ENCODE measurements around the gene TFRC. TPM values are rescaled to one million over a fixed set of nuclear protein-coding genes. Genes with fewer than 3 reads are reported as not detected.
"Not testable (repeated sequence)": the region's sequence is repeated elsewhere in the genome, so short reads cannot be mapped to it uniquely, and the experiment has no call there.

TFRC gene
- total RNA-seq, 1 experiment from 2014 or later: 604 TPM

DNA sequence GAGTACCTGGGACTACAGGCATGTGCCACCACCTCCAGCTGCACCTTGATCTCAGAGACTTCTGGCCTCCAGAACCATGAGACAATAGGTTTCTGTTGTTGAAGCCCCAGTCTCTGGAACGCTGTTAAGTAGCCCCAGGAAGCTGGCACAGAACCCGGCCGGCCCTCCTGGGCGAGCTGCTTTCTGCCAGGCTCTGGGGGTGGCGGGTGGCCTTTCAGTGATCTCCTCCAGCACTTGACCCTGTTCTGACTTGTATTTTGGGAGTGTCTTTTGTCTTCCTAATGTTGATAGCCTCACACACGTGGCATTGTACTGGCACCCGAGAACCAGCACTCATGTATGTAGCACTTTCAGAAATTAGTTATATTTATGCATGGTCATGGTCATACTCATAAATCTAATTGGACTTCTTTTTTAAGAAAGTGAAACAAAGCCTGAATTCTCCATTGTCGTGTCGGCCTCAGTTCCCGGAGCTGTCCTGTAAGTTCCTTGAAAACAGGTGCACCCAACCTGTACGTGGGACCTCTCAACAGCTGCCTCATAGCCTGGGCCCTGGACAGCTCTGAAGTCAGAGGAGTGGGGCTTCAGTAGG is 74.0 kb downstream of the TFRC start:
- intact Hi-C loops (cut with micrococcal nuclease; ENCODE audit: unreplicated experiment): no loop called here
- no peak for TF ChIP-seq CTCF (IDR thresholded peaks at IDR 0.05)
- TF ChIP-seq POLR2AphosphoS5 (IDR thresholded peaks at IDR 0.05; ENCODE audit: low read depth, low read length): no peak
- TF ChIP-seq SIN3A (IDR thresholded peaks at IDR 0.05; ENCODE audit: borderline replicate concordance, insufficient read depth, low read depth, low read length): no peak
- TF ChIP-seq TCF7L2 (IDR thresholded peaks at IDR 0.05; ENCODE audit: low read depth, low read length): no peak
- TF ChIP-seq, protein P1, sequence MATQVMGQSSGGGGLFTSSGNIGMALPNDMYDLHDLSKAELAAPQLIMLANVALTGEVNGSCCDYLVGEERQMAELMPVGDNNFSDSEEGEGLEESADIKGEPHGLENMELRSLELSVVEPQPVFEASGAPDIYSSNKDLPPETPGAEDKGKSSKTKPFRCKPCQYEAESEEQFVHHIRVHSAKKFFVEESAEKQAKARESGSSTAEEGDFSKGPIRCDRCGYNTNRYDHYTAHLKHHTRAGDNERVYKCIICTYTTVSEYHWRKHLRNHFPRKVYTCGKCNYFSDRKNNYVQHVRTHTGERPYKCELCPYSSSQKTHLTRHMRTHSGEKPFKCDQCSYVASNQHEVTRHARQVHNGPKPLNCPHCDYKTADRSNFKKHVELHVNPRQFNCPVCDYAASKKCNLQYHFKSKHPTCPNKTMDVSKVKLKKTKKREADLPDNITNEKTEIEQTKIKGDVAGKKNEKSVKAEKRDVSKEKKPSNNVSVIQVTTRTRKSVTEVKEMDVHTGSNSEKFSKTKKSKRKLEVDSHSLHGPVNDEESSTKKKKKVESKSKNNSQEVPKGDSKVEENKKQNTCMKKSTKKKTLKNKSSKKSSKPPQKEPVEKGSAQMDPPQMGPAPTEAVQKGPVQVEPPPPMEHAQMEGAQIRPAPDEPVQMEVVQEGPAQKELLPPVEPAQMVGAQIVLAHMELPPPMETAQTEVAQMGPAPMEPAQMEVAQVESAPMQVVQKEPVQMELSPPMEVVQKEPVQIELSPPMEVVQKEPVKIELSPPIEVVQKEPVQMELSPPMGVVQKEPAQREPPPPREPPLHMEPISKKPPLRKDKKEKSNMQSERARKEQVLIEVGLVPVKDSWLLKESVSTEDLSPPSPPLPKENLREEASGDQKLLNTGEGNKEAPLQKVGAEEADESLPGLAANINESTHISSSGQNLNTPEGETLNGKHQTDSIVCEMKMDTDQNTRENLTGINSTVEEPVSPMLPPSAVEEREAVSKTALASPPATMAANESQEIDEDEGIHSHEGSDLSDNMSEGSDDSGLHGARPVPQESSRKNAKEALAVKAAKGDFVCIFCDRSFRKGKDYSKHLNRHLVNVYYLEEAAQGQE (IDR thresholded peaks at IDR 0.05; ENCODE audit: insufficient read depth in 1 of 2, low read depth in 2 of 2, low read length in 1 of 2): no peak
- ATAC-seq (no peak), DNase-seq (ENCODE audit: low read depth, low spot score) (no peak)
- 0 out of 2 replicates have a peak, but pooled peaks cover 3% of the 10 kb centered on the region for H3K9me3 ChIP-seq (ENCODE audit: control insufficient read depth, insufficient read depth, low read depth, low read length)
- ChIA-PET CTCF (interaction anchor here (1.0 kb wide), 1 partner anchor 295 kb away, joined by 3 read pairs; no protein-coding TSS in a partner anchor), POLR2A (no interaction called here)
- H3K27me3 ChIP-seq (ENCODE audit: control insufficient read depth, insufficient read depth, low read length): peaks cover 6% of the 10 kb centered on the region
- no peaks in the 10 kb centered on the region for H3K36me3 ChIP-seq (ENCODE audit: control insufficient read depth, insufficient read depth, low read length)
- BruUV-seq (replicated peaks): no TSS peak
- no peaks in the 10 kb centered on the region for H3K4me1 ChIP-seq (ENCODE audit: control insufficient read depth, insufficient read depth, low read length)
- H3K27ac ChIP-seq (ENCODE audit: low read length): no peak overlapping the region
- in situ Hi-C loops (cut with HindIII; ENCODE audit: low pct_unique_long_range_greater_than_20kb, low sequenced_read_pairs): no loop called here
- H3K4me3 ChIP-seq (ENCODE audit: low read depth in 2 of 2, low read length in 2 of 2): no peak overlapping the region

- POLR2A ChIA-PET; H3K4me1 ChIP-seq (ENCODE audit: control insufficient read depth, insufficient read depth, low read length); H3K36me3 ChIP-seq (ENCODE audit: control insufficient read depth, insufficient read depth, low read length); intact Hi-C loops (cut with micrococcal nuclease; ENCODE audit: unreplicated experiment); BruUV-seq (replicated peaks); in situ Hi-C loops (cut with HindIII; ENCODE audit: low pct_unique_long_range_greater_than_20kb, low sequenced_read_pairs); H3K9me3 ChIP-seq (ENCODE audit: control insufficient read depth, insufficient read depth, low read depth, low read length); H3K27me3 ChIP-seq (ENCODE audit: control insufficient read depth, insufficient read depth, low read length); H3K27ac ChIP-seq (ENCODE audit: low read length); ATAC-seq; H3K4me3 ChIP-seq (ENCODE audit: low read depth in 2 of 2, low read length in 2 of 2); CTCF ChIA-PET; DNase-seq (ENCODE audit: low read depth, low spot score): not testable (repeated sequence)
These were observed 76.6 kb downstream of the TFRC start for GRCh38 chr3:196005338-196005737.

DNA sequence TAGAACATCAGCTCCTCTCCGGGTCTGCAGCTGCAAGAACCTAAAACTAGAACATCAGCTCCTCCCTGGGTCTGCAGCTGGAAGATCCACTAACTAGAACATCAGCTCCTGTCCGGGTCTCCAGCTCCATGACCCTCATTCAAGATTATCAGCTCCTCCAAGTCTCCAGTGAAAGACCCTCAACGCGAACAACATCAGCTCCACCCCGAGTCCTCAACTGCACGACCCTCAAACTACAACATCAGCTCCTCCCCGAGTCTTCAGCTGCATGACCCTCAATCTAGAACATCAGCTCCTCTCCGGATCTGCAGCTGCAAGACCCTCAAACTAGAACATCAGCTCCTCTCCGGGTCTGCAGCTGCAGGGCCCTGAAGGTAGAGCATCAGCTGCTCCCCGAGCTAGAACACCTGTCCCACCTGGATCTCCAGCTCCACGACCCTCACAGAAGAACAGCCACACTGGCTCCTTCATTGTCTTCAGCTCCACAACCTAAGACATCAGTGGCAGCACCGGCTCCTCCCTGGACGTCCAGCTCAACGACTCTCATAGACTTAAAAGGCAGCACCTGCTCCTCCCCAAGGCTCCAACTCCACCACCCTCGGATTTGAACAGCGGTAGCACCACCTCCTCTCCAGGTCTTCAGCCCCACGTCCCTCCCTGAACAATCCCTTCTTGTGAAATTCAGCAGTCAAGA is 77.4 kb downstream of the TFRC start:
- POLR2A ChIA-PET; intact Hi-C loops (cut with micrococcal nuclease; ENCODE audit: unreplicated experiment); H3K27ac ChIP-seq (ENCODE audit: low read length); H3K4me1 ChIP-seq (ENCODE audit: control insufficient read depth, insufficient read depth, low read length); ATAC-seq; H3K27me3 ChIP-seq (ENCODE audit: control insufficient read depth, insufficient read depth, low read length); BruUV-seq (replicated peaks); DNase-seq (ENCODE audit: low read depth, low spot score); in situ Hi-C loops (cut with HindIII; ENCODE audit: low pct_unique_long_range_greater_than_20kb, low sequenced_read_pairs); H3K9me3 ChIP-seq (ENCODE audit: control insufficient read depth, insufficient read depth, low read depth, low read length); H3K4me3 ChIP-seq (ENCODE audit: low read depth in 2 of 2, low read length in 2 of 2); H3K36me3 ChIP-seq (ENCODE audit: control insufficient read depth, insufficient read depth, low read length): not testable (repeated sequence)
- CTCF ChIA-PET: interaction anchor here (0.5 kb wide), 1 partner anchor 204 kb away, joined by 5 read pairs; no protein-coding TSS in a partner anchor

All from Panc1 (cell line).